GM18868 (cell line): Measurements from ENCODE around the gene RNF208.

Experiments used
- ATAC-seq: cut with Tn5 transposase; IDR thresholded peaks from one replicate; pipeline ENCODE4 v1.9.1; 2021; ENCODE audit warnings: mild to moderate bottlenecking, moderate library complexity; ENCODE audit not compliant: unreplicated experiment

The RNF208 gene

GRCh38 chr9:137228506-137228967 is 6.5 kb upstream of the RNF208 start:
- ATAC-seq: no peak

GRCh38 chr9:137227853-137228505 is 5.9 kb upstream of the RNF208 start:
- ATAC-seq: no peak

- ATAC-seq: no peak
Measured at GRCh38 chr9:137227054-137227852, 5.2 kb upstream of the RNF208 start, which contains the start of gene RNF224. Gene RNF224 (plus strand): TSS chr9:137227502. CDS start chr9:137228336, 834 bp downstream.

GRCh38 chr9:137226338-137227053 is 4.5 kb upstream of the RNF208 start:
- no peak for ATAC-seq

- no peak for ATAC-seq
Measured at GRCh38 chr9:137225699-137226331, 3.8 kb upstream of the RNF208 start.

- ATAC-seq: no peak
Measured at GRCh38 chr9:137224830-137225694, 3.0 kb upstream of the RNF208 start, which contains the start of gene CYSRT1. Gene CYSRT1 (plus strand): TSS chr9:137225174. CDS start chr9:137225622, 448 bp downstream.

- ATAC-seq: peak; percentile 73
Measured at GRCh38 chr9:137223078-137223970, 1.3 kb upstream of the RNF208 start.

- no peak for ATAC-seq
Measured at GRCh38 chr9:137221506-137222111, 431 bp downstream of the RNF208 start.

- ATAC-seq: no peak
Measured at GRCh38 chr9:137221095-137221505, 940 bp downstream of the RNF208 start.

GRCh38 chr9:137220317-137221094 is 1.5 kb downstream of the RNF208 start:
- no peak for ATAC-seq

GRCh38 chr9:137219757-137220316 is 2.2 kb downstream of the RNF208 start:
- ATAC-seq: no peak

- ATAC-seq: no peak
Measured at GRCh38 chr9:137218754-137219271, 3.2 kb downstream of the RNF208 start.

- no peak for ATAC-seq
Measured at GRCh38 chr9:137218212-137218753, 3.8 kb downstream of the RNF208 start.

- no peak for ATAC-seq
Measured at GRCh38 chr9:137217276-137218211, 4.5 kb downstream of the RNF208 start.

- no peak for ATAC-seq
Measured at GRCh38 chr9:137216188-137216965, 5.7 kb downstream of the RNF208 start.
